Measurements from ENCODE around the gene MAD2L1BP.

- TF ChIP-seq POLR2A (IDR thresholded peaks at IDR 0.05; ENCODE audit: low read depth, low read length) (no peak), TAF1 (IDR thresholded peaks at IDR 0.05; ENCODE audit: borderline replicate concordance, low read depth, low read length) (no peak)
Observed at GRCh38 chr6:43673444-43674084, 37.9 kb downstream of the MAD2L1BP start.

Measured in GM12892 (cell line).